Kidney (tissue), 14 donors: ENCODE measurements around the gene AP2A2. TPM values are rescaled to one million over a fixed set of nuclear protein-coding genes. Genes with fewer than 3 reads are reported as not detected.

ENCODE experiments used
- DNase-seq, 5 donors: peaks; one replicate each; pipeline ENCODE4 v3.0.0-alpha.2; 2013 to 2020
- FAIRE-seq: peaks from 2 replicates; lab custom pipeline; 2012; peaks lifted over from hg19 to GRCh38; lab: Jason Lieb, UNC
- H3K27ac ChIP-seq, 2 donors: one replicate each; pipeline ENCODE4 v1.7.0; 2013; ENCODE audit warnings: low read depth in 2 of 2, low read length in 2 of 2, inconsistent platforms in 1 of 2
- H3K27me3 ChIP-seq: one replicate; pipeline ENCODE4 v1.7.1; 2013; ENCODE audit warnings: low read length, inconsistent platforms; ENCODE audit not compliant: control insufficient read depth, insufficient read depth
- H3K36me3 ChIP-seq, 3 donors: one replicate each; pipeline versions ENCODE4 v1.7.0 to v1.7.1; 2013; ENCODE audit warnings: low read length in 3 of 3, control low read depth in 1 of 3, inconsistent platforms in 1 of 3; ENCODE audit not compliant: insufficient read depth in 3 of 3, control insufficient read depth in 2 of 3
- H3K4me1 ChIP-seq, 3 donors: one replicate each; pipeline versions ENCODE4 v1.7.0 to v1.7.1; 2013; ENCODE audit warnings: low read length in 3 of 3, inconsistent platforms in 1 of 3, low read depth in 1 of 3; ENCODE audit not compliant: control insufficient read depth in 2 of 3, insufficient read depth in 2 of 3
- H3K4me3 ChIP-seq, 3 donors: one replicate each; pipeline versions ENCODE4 v1.7.0 to v1.8.1; 2013; ENCODE audit warnings: low read length in 3 of 3, control low read depth in 1 of 3, inconsistent platforms in 1 of 3
- H3K9ac ChIP-seq, 3 donors: one replicate each; pipeline versions ENCODE4 v1.7.0 to v1.7.1; 2013; ENCODE audit warnings: low read length in 3 of 3, control low read depth in 1 of 3, inconsistent platforms in 1 of 3
- H3K9me3 ChIP-seq, 3 donors: one replicate each; pipeline versions ENCODE4 v1.7.0 to v1.7.1; 2013; ENCODE audit warnings: low read length in 3 of 3, control low read depth in 1 of 3, inconsistent platforms in 1 of 3; ENCODE audit not compliant: control insufficient read depth in 2 of 3, insufficient read depth in 1 of 3
- CTCF ChIP-seq: IDR thresholded peaks from 3 replicates; pipeline ENCODE4 v1.5.1; 2012; ENCODE audit warnings: mild to moderate bottlenecking, moderate library complexity, borderline replicate concordance; ENCODE audit not compliant: insufficient read depth; ENCODE audit errors: extremely low read depth
- intact Hi-C: fragments of 100-400 bp; cut with DNase I; formaldehyde crosslinking; loops from one replicate; pipeline ENCODE4 v1.11.1; 2022
- polyA plus RNA-seq: library from polyadenylated mRNA; stranded (reverse); fragments of 350-450 nt; fragmentation: Illumina TruSeq; extraction: RNeasy Lipid Tissue Mini Kit (QIAGEN cat#74804); gene quantifications from one replicate; pipeline ENCODE4 v1.2.3, GENCODE V29; 2014; ENCODE audit warnings: low read depth, low replicate concordance; ENCODE audit not compliant: insufficient read depth
- total RNA-seq: library from RNA; stranded (reverse); fragmentation: NEBNext Ultra II Directional; extraction: Animal tissue kit (Norgen Biotek cat#: 25700); gene quantifications from one replicate; pipeline ENCODE4 v1.2.1, GENCODE V29; 2021
- donor health status: control.
- donor health status: control.
- donor health status: control.
- donor health status: control.
- donor health status: control.
- donor health status: DM: yes; HTN: yes; CAD: no.
- donor health status: Normal renal cell carcinoma (clear cell type).

Gene AP2A2
- total and polyA plus RNA-seq, 2 donors from 2014 or later: 76.5 to 144 TPM

- no peak overlapping the region for H3K27ac ChIP-seq
- no peak overlapping the region for H3K4me3 ChIP-seq
- intact Hi-C loops: loop anchor here (10.0 kb wide), 1 partner anchor 195 kb away; no protein-coding TSS in a partner anchor
- peaks cover 0 to under 1% (median 0%) of the 10 kb centered on the region in 3 donors for H3K9me3 ChIP-seq
- FAIRE-seq: no peak
- DNase-seq: peak in 2 of 5 donors; percentile 40 to 77
- TF ChIP-seq CTCF: no peak
- H3K27me3 ChIP-seq: no peaks in the 10 kb centered on the region
- H3K4me1 ChIP-seq: peaks cover 0 to 2% (median 0%) of the 10 kb centered on the region in 3 donors
- H3K9ac ChIP-seq: no peak overlapping the region
- no peaks in the 10 kb centered on the region for H3K36me3 ChIP-seq
Measured at GRCh38 chr11:1049911-1050580, 124.4 kb downstream of the AP2A2 start.

- peak; percentile 99 for TF ChIP-seq CTCF
- FAIRE-seq: no peak
- Histone ChIP-seq H3K9me3 (no peaks in the 10 kb centered on the region), H3K4me1 (peaks cover 0 to 2% (median 0%) of the 10 kb centered on the region in 3 donors), H3K36me3 (no peaks in the 10 kb centered on the region), H3K27me3 (no peaks in the 10 kb centered on the region), H3K9ac (no peak overlapping the region), H3K27ac (no peak overlapping the region), H3K4me3 (no peak overlapping the region)
- intact Hi-C loops: no loop called here
- DNase-seq: peak; percentile 83 to 87 (median 84)
Measured at GRCh38 chr11:1050581-1051355, 125.1 kb downstream of the AP2A2 start.

- Histone ChIP-seq H3K9ac (no peak overlapping the region), H3K9me3 (no peaks in the 10 kb centered on the region), H3K4me1 (peaks cover 0 to 2% (median 0%) of the 10 kb centered on the region in 3 donors), H3K27me3 (no peaks in the 10 kb centered on the region), H3K36me3 (no peaks in the 10 kb centered on the region), H3K27ac (no peak overlapping the region), H3K4me3 (no peak overlapping the region)
- intact Hi-C loops: no loop called here
- no peak for FAIRE-seq
- no peak for TF ChIP-seq CTCF
- peak in 1 of 5 donors; percentile 64 for DNase-seq
Measured at GRCh38 chr11:1051356-1052132, 125.9 kb downstream of the AP2A2 start.
